GM12875 (cell line): ENCODE data around the gene PAPSS2.
"Not testable (repeated sequence)": the region's sequence is repeated elsewhere in the genome, so short reads cannot be mapped to it uniquely, and the experiment has no call there.

Experiments used
- H3K4me3 ChIP-seq: one replicate; pipeline ENCODE4 v1.5.1; 2011; ENCODE audit warnings: low read depth, low read length, control low read depth
- TF ChIP-seq, protein P1 (sequence below): IDR thresholded peaks from 2 replicates; pipeline ENCODE4 v1.5.1; 2011; ENCODE audit warnings: low read depth, mild to moderate bottlenecking, control low read depth, inconsistent platforms, low read length, moderate library complexity, borderline replicate concordance; ENCODE audit not compliant: insufficient read depth

PAPSS2 gene

DNA sequence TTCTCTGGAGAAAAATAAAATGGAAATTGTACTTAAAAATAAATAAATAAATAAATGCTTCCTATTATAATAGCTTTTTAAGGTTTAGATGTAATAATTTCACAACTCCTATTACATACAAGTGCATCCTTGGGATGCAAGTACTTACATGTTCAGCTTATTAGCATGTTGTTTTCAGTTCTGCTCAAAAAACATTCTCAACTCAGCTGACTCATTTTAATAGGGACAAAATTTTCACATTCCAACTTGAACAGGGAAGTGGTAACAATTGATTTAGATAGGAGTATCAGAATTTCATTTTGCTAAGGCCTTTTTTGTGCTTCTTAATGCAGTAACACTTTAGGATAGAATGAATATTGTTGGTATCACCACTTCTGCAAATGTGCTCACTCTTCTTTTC lies 16.7 kb upstream of the PAPSS2 start:
- H3K4me3 ChIP-seq: no peak overlapping the region
- TF ChIP-seq, protein P1, sequence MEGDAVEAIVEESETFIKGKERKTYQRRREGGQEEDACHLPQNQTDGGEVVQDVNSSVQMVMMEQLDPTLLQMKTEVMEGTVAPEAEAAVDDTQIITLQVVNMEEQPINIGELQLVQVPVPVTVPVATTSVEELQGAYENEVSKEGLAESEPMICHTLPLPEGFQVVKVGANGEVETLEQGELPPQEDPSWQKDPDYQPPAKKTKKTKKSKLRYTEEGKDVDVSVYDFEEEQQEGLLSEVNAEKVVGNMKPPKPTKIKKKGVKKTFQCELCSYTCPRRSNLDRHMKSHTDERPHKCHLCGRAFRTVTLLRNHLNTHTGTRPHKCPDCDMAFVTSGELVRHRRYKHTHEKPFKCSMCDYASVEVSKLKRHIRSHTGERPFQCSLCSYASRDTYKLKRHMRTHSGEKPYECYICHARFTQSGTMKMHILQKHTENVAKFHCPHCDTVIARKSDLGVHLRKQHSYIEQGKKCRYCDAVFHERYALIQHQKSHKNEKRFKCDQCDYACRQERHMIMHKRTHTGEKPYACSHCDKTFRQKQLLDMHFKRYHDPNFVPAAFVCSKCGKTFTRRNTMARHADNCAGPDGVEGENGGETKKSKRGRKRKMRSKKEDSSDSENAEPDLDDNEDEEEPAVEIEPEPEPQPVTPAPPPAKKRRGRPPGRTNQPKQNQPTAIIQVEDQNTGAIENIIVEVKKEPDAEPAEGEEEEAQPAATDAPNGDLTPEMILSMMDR: no peak

DNA sequence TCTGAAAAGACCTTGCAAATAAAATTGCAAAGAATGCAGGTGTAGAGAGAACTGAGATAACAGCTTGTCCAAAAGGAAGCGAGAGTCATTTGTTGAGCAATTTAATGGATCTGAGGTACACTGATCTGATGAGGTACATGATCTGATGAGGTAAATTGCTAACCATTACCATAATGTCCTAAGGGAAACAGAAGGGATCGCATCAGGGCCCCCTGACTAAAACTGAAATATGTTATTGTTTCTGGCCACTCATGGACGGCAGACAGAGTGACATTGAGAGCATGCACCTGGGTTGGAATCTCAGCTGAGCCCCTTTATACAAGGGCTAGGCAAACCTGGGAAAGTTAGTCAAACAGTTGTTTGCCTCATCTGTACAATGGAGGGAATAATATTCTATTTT lies 15.8 kb upstream of the PAPSS2 start:
- H3K4me3 ChIP-seq: no peak overlapping the region
- TF ChIP-seq, protein P1: no peak

DNA sequence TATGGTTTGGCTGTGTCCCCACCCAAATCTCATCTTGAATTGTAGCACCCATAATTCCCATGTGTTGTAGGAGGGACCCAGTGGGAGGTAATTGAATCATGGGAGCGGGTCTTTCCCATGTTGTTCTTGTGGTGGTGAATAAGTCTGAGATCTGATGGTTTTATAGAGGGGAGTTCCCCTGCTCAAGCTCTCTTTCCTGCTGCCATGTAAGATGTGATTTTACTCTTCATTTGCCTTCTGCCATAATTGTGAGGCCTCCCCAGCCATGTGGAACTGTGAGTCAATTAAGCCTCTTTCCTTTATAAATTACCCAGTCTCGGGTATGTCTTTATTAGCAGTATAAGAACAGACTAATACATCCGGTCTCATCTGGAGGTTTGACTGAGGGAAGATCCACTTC lies 15.2 kb upstream of the PAPSS2 start:
- not testable (repeated sequence) for H3K4me3 ChIP-seq

DNA sequence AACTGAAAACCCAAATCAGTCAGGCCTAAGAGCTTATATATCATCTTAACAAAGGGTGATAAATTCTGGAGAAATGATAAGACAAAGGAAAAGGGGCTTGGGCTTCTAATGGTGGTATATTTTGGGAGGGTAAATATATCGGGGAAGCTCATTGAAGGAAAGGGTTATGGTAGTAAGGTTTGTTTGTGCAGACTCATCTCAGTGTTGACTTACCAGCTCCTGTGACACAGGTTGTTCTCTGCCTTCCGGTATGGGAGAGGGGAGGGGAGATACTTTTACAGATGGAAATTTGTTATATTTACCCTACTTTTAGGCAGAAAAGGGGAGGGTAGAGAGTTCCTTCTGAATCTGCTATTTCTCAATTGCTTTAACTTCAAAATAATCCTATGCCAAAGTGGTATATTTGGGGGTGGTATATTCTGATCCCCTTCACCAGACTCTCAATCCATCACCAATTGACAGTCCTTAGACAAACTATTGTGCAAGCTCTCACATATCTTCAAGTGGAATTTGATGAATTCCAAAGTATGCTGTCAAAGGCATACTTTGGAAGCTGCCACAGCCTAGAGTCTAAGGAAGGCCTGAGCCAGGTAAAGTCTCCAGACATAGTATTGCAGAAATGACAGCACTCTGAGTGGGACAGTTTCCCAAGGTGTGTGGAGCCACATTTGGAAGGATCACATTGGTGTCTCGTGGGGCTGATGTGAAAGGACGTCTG lies 13.3 kb upstream of the PAPSS2 start:
- TF ChIP-seq, protein P1: no peak
- H3K4me3 ChIP-seq: no peak overlapping the region

DNA sequence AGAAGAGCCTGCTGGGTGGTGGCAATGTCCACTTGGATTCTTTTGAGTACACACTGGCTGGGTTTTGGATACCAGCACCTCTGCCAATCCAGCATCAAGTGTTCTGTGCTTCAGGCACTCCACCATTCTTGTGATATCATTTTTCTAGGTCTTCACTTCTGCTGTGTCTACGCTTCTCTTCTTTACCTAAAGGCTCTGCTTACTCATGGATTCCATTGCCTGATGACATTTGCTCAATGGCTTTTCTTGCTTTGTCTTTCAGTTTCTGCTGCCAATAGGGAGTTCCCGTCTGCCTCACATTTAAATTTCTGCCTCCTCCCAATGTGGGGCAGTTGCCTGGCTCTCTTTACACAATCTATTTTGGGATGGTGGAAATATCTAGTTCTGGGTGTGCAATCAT lies 12.7 kb upstream of the PAPSS2 start:
- no peak overlapping the region for H3K4me3 ChIP-seq
- TF ChIP-seq, protein P1: no peak

DNA sequence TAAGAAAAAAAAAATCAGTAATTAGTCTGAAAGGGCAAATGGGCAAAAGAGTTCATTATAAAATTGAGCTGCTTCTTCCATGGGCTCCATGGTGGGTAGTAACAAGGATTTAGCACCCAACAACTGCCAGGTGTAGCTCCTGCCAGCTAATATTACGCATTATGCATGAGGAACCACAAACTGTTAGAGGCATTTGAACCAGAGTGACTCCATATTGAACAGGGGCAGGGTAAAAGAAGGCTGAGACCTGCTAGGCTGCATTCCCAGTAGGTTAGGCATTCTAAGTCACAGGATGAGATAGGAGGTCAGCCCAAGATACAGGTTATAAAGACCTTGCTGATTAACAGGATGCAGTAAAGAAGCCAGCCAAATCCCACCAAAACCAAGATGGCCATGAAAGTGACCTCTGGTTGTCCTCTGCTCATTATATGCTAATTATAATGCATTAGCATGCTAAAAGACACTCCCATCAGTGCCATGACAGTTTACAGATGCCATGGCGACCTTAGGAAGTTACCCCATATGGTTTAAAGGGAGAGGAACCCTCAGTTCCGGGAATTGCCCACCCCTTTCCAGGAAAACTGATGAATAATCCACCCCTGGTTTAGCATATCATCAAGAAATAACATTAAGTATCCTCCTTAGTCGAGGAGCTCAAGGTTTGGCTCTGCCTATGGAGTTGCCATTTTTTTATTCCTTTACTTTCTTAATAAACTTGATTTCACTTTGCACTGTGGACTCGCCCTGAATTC lies 8.7 kb upstream of the PAPSS2 start:
- no peak overlapping the region for H3K4me3 ChIP-seq
- TF ChIP-seq, protein P1: no peak

DNA sequence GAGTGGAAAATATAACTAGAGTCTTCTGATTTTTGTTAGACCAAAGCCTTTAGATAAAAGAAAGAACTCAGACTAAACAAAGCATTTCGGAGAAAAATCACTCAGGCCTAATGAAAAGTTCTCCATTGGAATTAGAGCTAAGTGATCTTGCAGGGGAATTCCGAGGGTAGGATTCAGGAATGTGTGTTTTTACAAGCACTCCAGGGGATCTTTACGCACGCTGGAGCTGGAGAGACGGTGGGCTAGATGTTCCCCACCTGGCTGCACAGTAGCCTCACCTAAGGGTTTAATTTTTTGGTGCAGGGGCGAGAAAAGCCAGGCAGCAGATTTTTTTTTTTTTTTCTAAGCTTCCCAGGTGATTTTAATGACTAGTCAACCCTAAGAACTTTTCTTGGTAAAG lies 7.9 kb upstream of the PAPSS2 start:
- H3K4me3 ChIP-seq: no peak overlapping the region
- TF ChIP-seq, protein P1: no peak

DNA sequence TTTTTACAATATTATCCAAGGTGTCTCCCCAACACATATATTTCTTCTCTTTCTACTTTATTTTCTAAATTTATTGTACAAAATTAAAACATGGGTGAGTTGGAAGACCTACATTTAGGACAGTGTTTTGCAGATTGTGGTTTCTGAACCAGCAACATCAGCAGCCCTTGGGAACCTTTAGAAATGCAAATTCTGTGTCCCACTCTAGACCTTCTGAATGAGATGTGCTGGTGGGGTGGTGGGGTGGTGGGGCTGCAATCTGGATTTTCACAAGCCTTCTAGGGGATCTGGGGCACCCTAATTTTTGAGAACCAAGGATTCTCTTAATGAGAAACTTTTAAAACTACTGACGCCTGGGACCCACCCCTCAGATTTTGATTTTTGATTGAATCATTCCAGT lies 7.4 kb upstream of the PAPSS2 start:
- TF ChIP-seq, protein P1: no peak
- H3K4me3 ChIP-seq: no peak overlapping the region
